PFSK-1 (cell line): ENCODE results near the gene ZDHHC20.

ENCODE experiments used
- POLR2AphosphoS5 ChIP-seq: IDR thresholded peaks from 2 replicates; pipeline ENCODE4 v1.6.1; 2012; ENCODE audit warnings: low read depth, mild to moderate bottlenecking, control low read depth, low read length, moderate library complexity
- REST ChIP-seq, 2 experiments: IDR thresholded peaks; 2 replicates each; pipeline versions ENCODE4 v1.6.1 to v1.8.0; 2011 to 2012; ENCODE audit warnings: low read depth in 2 of 2, low read length in 2 of 2, control low read depth in 1 of 2, inconsistent platforms in 1 of 2, mild to moderate bottlenecking in 1 of 2, moderate library complexity in 1 of 2; ENCODE audit not compliant: insufficient read depth in 1 of 2
- SIN3A ChIP-seq: IDR thresholded peaks from 2 replicates; pipeline ENCODE4 v1.6.1; 2012; ENCODE audit warnings: mild to moderate bottlenecking, low read length, moderate library complexity, borderline replicate concordance; ENCODE audit not compliant: insufficient read depth
- TAF1 ChIP-seq: IDR thresholded peaks from 2 replicates; pipeline ENCODE4 v1.6.1; 2012; ENCODE audit warnings: low read length, control low read depth, borderline replicate concordance; ENCODE audit not compliant: insufficient read depth

GRCh38 chr13:21328201-21328600 lies 130.9 kb downstream of the ZDHHC20 start:
- TF ChIP-seq POLR2AphosphoS5 (no peak), TAF1 (no peak), SIN3A (no peak), REST (IDR thresholded peaks at IDR 0.05; ENCODE audit: insufficient read depth in 1 of 2, low read depth in 2 of 2, low read length in 2 of 2) (no peak)
